Breast epithelium (tissue), 4 donors: Measurements from ENCODE around the gene UPF3A. TPM values are rescaled to one million over a fixed set of nuclear protein-coding genes. Genes with fewer than 3 reads are reported as not detected.

Experiments used
- DNase-seq, 2 donors: peaks; one replicate each; pipeline ENCODE4 v3.0.0-alpha.2; 2019; ENCODE audit warnings: low spot score in 2 of 2
- H3K27ac ChIP-seq, 2 donors: fragments of 200-600 bp; sonication (generic) in 1 of 2; one replicate each; pipeline ENCODE4 v1.5.1; 2016 to 2019; ENCODE audit warnings: mild to moderate bottlenecking in 1 of 2
- H3K27me3 ChIP-seq, 2 donors: fragments of 200-600 bp; sonication (generic) in 1 of 2; one replicate each; pipeline versions ENCODE4 v1.5.1 to v1.6.0; 2017 to 2019; ENCODE audit warnings: control low read depth in 1 of 2, mild to moderate bottlenecking in 1 of 2
- H3K36me3 ChIP-seq: fragments of 200-600 bp; one replicate; pipeline ENCODE4 v1.5.1; 2019
- H3K4me1 ChIP-seq, 2 donors: fragments of 200-600 bp; sonication (generic); one replicate each; pipeline ENCODE4 v1.5.1; 2016 to 2019; ENCODE audit warnings: control low read depth in 1 of 2
- H3K4me3 ChIP-seq, 3 donors: fragments of 200-600 bp; sonication (generic); 1 replicate in 2 of 3; 2 replicates in 1 of 3; pipeline ENCODE4 v1.5.1; 2016 to 2019; ENCODE audit warnings: mild to moderate bottlenecking in 3 of 3, moderate library complexity in 2 of 3
- H3K9me3 ChIP-seq, 2 donors: fragments of 200-600 bp; sonication (generic) in 1 of 2; one replicate each; pipeline ENCODE4 v1.5.1; 2016 to 2019; ENCODE audit warnings: control low read depth in 1 of 2
- POLR2A ChIP-seq: fragments of 450-650 bp; IDR thresholded peaks from one replicate; pipeline ENCODE4 v1.6.1; 2016; ENCODE audit warnings: antibody characterized with exemption, mild to moderate bottlenecking, moderate library complexity
- POLR2AphosphoS5 ChIP-seq, 3 donors: sonication (generic); formaldehyde crosslinking; IDR thresholded peaks; one replicate each; pipeline ENCODE4 v1.6.1; 2017; ENCODE audit warnings: antibody characterized with exemption in 3 of 3
- intact Hi-C: fragments of 100-400 bp; cut with DNase I; formaldehyde crosslinking; loops from one replicate; pipeline ENCODE4 v1.15.1; 2023; ENCODE audit warnings: low total_unique reads
- total RNA-seq, 3 donors: library from RNA; depleted of rRNA; stranded (reverse); fragments of >200 nt; gene quantifications; one replicate each; pipeline ENCODE4 v1.1.0, GENCODE V29; 2016
- TF ChIP-seq, protein P1 (sequence below), 3 donors: fragments of 450-650 bp; IDR thresholded peaks; one replicate each; pipeline ENCODE4 v1.5.1; 2016 to 2017; ENCODE audit warnings: antibody characterized with exemption in 3 of 3, mild to moderate bottlenecking in 3 of 3, moderate library complexity in 3 of 3

Gene UPF3A
- total RNA-seq, 3 donors from 2014 or later = 48.5 to 52.8 (median 49.6) TPM

DNA sequence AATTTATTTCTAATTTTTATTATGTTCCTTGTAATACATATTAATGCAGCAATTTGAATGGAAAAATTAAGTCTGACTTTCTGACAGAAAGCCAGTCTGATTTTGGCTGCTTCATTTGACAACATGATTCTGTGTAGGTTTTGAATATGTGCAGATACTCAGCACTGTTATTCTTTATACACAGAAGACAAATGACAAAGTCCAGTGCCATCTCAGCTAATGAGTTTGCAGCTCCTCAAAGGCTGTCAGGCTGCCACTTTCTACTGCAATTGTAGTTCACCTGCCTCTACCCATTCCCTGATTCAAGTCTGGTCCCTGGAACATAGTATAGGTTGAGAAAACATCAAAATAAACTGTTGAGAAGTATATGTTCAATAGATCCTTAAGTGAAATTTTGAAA lies 30.0 kb downstream of the UPF3A start:
- Histone ChIP-seq H3K9me3 (no peaks in the 10 kb centered on the region), H3K27me3 (no peaks in the 10 kb centered on the region), H3K27ac (no peak overlapping the region), H3K4me1 (no peaks in the 10 kb centered on the region), H3K4me3 (no peak overlapping the region), H3K36me3 (no peaks in the 10 kb centered on the region)
- intact Hi-C loops = no loop called here
- no peak for DNase-seq
- TF ChIP-seq POLR2A (no peak), POLR2AphosphoS5 (IDR thresholded peaks at IDR 0.05) (no peak)
- TF ChIP-seq, protein P1, sequence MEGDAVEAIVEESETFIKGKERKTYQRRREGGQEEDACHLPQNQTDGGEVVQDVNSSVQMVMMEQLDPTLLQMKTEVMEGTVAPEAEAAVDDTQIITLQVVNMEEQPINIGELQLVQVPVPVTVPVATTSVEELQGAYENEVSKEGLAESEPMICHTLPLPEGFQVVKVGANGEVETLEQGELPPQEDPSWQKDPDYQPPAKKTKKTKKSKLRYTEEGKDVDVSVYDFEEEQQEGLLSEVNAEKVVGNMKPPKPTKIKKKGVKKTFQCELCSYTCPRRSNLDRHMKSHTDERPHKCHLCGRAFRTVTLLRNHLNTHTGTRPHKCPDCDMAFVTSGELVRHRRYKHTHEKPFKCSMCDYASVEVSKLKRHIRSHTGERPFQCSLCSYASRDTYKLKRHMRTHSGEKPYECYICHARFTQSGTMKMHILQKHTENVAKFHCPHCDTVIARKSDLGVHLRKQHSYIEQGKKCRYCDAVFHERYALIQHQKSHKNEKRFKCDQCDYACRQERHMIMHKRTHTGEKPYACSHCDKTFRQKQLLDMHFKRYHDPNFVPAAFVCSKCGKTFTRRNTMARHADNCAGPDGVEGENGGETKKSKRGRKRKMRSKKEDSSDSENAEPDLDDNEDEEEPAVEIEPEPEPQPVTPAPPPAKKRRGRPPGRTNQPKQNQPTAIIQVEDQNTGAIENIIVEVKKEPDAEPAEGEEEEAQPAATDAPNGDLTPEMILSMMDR (IDR thresholded peaks at IDR 0.05) = no peak

DNA sequence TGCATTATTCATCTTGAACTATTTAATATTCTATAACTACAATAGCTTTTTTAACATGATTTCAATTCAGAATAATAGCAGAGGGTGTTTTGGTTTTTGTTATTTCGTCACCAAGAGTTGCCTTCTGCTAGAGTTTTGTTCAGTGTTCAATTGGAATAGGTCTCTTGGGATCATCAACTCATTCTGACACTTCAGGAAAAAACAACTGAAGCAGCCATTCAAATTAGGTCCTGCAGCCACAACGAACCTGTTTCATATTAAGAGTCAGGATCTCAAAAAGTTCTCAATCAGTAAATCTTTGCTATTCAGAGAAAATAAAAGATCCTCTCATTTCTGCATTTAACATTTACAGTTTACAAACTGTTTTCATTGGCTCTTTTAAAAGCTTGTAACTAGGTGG lies 30.5 kb downstream of the UPF3A start:
- no peaks in the 10 kb centered on the region for H3K4me1 ChIP-seq
- TF ChIP-seq POLR2AphosphoS5 (IDR thresholded peaks at IDR 0.05) (no peak), POLR2A (no peak)
- TF ChIP-seq, protein P1 (IDR thresholded peaks at IDR 0.05) = no peak
- H3K27me3 ChIP-seq = no peaks in the 10 kb centered on the region
- H3K36me3 ChIP-seq = no peaks in the 10 kb centered on the region
- intact Hi-C loops = no loop called here
- DNase-seq = no peak
- H3K9me3 ChIP-seq = no peaks in the 10 kb centered on the region
- H3K27ac ChIP-seq = no peak overlapping the region
- no peak overlapping the region for H3K4me3 ChIP-seq

DNA sequence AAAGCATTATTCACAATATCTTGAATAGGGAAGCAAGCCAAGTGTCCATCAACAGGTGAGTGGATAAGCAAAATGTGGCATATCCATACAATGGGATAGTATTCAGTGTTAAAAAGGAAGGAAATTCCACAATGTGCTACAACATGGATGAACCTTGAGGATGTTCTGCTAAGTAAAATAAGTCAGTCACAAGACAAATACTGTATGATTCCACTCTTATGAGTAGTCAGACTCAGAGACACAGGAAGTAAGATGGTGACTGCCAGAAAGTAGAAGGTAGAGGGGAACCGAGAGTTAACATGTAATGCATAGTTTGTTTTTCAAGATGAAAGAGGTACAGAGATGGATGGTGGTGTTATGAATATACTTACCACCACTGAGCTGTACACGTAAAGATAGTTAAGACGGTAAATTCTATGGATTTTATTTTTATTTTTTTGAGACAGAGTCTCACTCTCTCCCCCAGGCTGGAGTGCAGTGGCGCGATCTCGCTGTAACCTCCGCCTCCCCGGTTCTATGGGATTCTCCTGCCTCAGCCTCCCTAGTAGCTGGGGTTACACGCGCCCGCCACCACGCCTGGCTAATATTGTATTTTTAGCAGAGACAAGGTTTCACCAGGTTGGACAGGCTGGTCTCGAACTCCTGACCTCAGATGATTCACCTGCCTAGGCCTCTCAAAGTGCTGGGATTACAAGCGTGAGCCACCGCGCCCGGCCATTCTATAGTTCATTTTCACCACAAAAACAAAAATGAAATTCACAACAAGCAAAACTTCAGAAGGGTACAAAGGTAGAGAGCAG lies 31.9 kb downstream of the UPF3A start:
- no peak for DNase-seq
- intact Hi-C loops = no loop called here

DNA sequence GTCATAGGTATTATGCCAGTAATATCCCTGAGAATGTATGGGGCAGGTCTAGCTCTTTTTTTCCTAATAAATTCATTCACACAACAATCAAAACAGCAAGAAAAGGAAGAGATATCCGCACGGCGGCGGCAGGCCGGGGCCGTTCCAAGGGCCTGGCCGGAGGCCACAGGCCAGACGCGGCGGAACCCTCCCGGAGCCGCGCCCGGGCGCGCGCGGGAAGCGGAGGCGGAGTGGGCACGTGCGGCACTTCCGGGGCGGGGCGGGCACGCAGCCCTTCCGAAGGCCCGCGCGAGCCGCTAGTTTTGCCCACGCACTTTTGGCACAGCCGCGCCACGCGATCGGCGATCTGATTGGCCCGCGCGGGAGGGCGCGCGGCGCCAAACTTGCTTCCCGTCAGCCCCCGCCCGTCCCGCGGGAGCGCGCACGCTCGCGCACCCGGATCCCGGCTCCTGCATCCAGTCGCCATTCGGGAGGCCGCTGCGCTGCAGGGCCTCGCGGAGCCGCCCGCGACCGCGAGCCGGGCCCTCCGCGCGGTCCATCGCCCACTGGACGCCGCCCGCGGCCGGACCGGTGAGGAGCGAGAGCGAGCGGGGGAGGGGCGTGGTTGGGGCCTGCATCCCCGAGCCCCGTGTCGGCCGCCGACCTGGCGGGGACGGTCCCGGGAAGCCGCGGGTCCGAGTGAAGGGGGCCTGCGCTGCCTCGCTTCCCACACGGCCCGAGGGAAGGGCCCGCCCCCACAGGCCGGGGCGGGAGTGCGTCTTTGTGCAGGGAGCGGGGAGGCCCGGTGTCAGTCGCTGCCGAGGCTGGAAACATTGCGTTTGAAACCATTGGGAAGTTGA lies 32.9 kb downstream of the UPF3A start, which contains the start of gene CHAMP1:
Gene CHAMP1, plus strand, starts transcription at position 430 of the 839 bp plus-strand sequence. CDS start 9,340 bp downstream, outside the sequence.
- Histone ChIP-seq H3K36me3 (no peaks in the 10 kb centered on the region), H3K4me3 (peak within 1 kb of the TSS; percentile 77 to 89 (median 87)), H3K27me3 (no peaks in the 10 kb centered on the region), H3K9me3 (no peaks in the 10 kb centered on the region), H3K27ac (peak within 1 kb of the TSS; percentile 85 to 93), H3K4me1 (no peaks in the 10 kb centered on the region)
- TF ChIP-seq POLR2AphosphoS5 (IDR thresholded peaks at IDR 0.05) (peak; percentile 52 to 83 (median 66)), POLR2A (no peak)
- intact Hi-C loops = no loop called here
- DNase-seq = peak; percentile 91 to 92

More for the DNA sequence above, 31.9 kb downstream of the UPF3A start:
- no peaks in the 10 kb centered on the region for H3K27me3 ChIP-seq
- no peaks in the 10 kb centered on the region for H3K36me3 ChIP-seq
- no peaks in the 10 kb centered on the region for H3K9me3 ChIP-seq
- H3K4me1 ChIP-seq = no peaks in the 10 kb centered on the region
- TF ChIP-seq, protein P1 (IDR thresholded peaks at IDR 0.05) = no peak
- TF ChIP-seq POLR2A (no peak), POLR2AphosphoS5 (IDR thresholded peaks at IDR 0.05) (no peak)
- peak overlapping the region; percentile 77 to 89 (median 87) for H3K4me3 ChIP-seq
- peak overlapping the region; percentile 85 to 93 for H3K27ac ChIP-seq

DNA sequence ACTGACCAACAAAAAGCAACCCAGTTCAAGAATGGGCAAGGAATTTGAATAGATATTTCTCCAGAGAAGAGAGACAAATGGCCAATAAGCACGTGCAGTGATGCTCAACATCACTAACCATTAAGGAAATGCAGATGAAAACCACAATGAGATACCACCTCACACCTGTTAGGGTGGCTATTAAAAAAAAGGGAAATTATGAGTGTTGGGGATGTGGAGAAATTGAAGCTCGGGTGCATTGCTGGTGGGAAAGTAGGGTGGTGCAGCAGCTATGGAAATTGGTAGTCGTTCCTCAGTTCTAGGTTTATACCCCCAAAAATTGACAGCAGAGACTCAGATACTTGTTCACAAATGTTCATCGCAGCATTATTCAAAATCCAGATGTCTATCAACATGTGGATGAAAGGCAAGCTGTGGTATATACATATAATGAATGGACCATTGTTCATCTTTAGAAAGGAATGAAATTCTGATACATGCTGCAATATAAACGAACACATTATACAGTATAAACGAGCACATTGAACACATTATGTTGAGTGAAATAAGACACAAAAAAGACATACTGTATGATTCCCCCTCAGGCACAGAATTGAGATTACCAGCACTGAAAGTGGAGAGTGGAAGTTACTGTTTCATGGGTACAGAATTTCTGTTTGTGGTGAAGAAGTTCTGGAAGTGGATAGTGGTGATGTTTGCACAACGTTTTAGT lies 33.8 kb downstream of the UPF3A start:
- Histone ChIP-seq H3K27me3 (no peaks in the 10 kb centered on the region), H3K27ac (peak overlapping the region; percentile 85 to 93), H3K9me3 (no peaks in the 10 kb centered on the region), H3K36me3 (no peaks in the 10 kb centered on the region), H3K4me3 (peak overlapping the region; percentile 77 to 89 (median 87)), H3K4me1 (no peaks in the 10 kb centered on the region)
- DNase-seq = no peak
- TF ChIP-seq, protein P1 (IDR thresholded peaks at IDR 0.05) = no peak
- TF ChIP-seq POLR2A = no peak
- TF ChIP-seq POLR2AphosphoS5 (IDR thresholded peaks at IDR 0.05) = no peak
- intact Hi-C loops = no loop called here
